HEK293 (cell line): ENCODE results near the gene PLCD3.

Experiments used
- EGR2 ChIP-seq: fragments of 450-650 bp; formaldehyde crosslinking; IDR thresholded peaks from 2 replicates; pipeline ENCODE4 v1.5.1; 2016; ENCODE audit warnings: low read depth, missing biosample characterization, missing genetic modification characterization
- HOXD13 ChIP-seq: sonication (generic); formaldehyde crosslinking; IDR thresholded peaks from 2 replicates; pipeline ENCODE4 v1.8.0; 2022; ENCODE audit warnings: missing genetic modification reagents, borderline replicate concordance
- KLF10 ChIP-seq: fragments of 450-650 bp; IDR thresholded peaks from 2 replicates; pipeline ENCODE4 v1.5.1; 2018; ENCODE audit warnings: missing biosample characterization, mild to moderate bottlenecking, missing genetic modification characterization
- PRDM1 ChIP-seq: fragments of 450-650 bp; formaldehyde crosslinking; IDR thresholded peaks from 2 replicates; pipeline ENCODE4; 2016; ENCODE audit warnings: missing biosample characterization, missing genetic modification characterization
- SP7 ChIP-seq: fragments of 450-650 bp; formaldehyde crosslinking; IDR thresholded peaks from 2 replicates; pipeline ENCODE4 v1.5.1; 2016; ENCODE audit warnings: missing biosample characterization, missing genetic modification characterization
- ZNF132 ChIP-seq: fragments of 450-650 bp; formaldehyde crosslinking; IDR thresholded peaks from 2 replicates; pipeline ENCODE4 v1.5.1; 2017; ENCODE audit warnings: missing biosample characterization, missing genetic modification characterization, borderline replicate concordance
- ZNF146 ChIP-seq: fragments of 450-650 bp; formaldehyde crosslinking; IDR thresholded peaks from 2 replicates; pipeline ENCODE4 v1.5.1; 2016; ENCODE audit warnings: missing biosample characterization, missing genetic modification characterization
- ZNF174 ChIP-seq: fragments of 450-650 bp; formaldehyde crosslinking; IDR thresholded peaks from 2 replicates; pipeline ENCODE4 v1.5.0; 2017; ENCODE audit warnings: missing biosample characterization, mild to moderate bottlenecking, missing genetic modification characterization
- ZNF175 ChIP-seq: fragments of 450-650 bp; formaldehyde crosslinking; IDR thresholded peaks from 2 replicates; pipeline ENCODE4 v1.5.1; 2016; ENCODE audit warnings: missing biosample characterization, missing genetic modification characterization
- ZNF239 ChIP-seq: fragments of 450-650 bp; formaldehyde crosslinking; IDR thresholded peaks from 2 replicates; pipeline ENCODE4 v1.5.1; 2016; ENCODE audit warnings: missing biosample characterization, missing genetic modification characterization
- ZNF274 ChIP-seq, 2 experiments: fragments of 200-500 bp in 1 of 2; fragments of 450-650 bp in 1 of 2; sonication (Bioruptor generic) in 1 of 2; formaldehyde crosslinking in 1 of 2; IDR thresholded peaks; 2 replicates each; pipeline versions ENCODE4 v1.5.1 to v1.6.1; 2014 to 2016; ENCODE audit warnings: borderline replicate concordance in 1 of 2, inconsistent platforms in 1 of 2, low read length in 1 of 2, missing biosample characterization in 1 of 2, missing genetic modification characterization in 1 of 2
- ZNF350 ChIP-seq: fragments of 450-650 bp; formaldehyde crosslinking; IDR thresholded peaks from 2 replicates; pipeline ENCODE4 v1.5.0; 2017; ENCODE audit warnings: missing biosample characterization, mild to moderate bottlenecking, missing genetic modification characterization
- ZNF354C ChIP-seq: fragments of 450-650 bp; formaldehyde crosslinking; IDR thresholded peaks from 2 replicates; pipeline ENCODE4 v1.5.1; 2016; ENCODE audit warnings: missing biosample characterization, missing genetic modification characterization, low read depth, borderline replicate concordance
- ZNF394 ChIP-seq: fragments of 450-650 bp; formaldehyde crosslinking; IDR thresholded peaks from 2 replicates; pipeline ENCODE4 v1.5.1; 2016; ENCODE audit warnings: missing biosample characterization, missing genetic modification characterization, mild to moderate bottlenecking, moderate library complexity, borderline replicate concordance
- ZNF416 ChIP-seq: fragments of 450-650 bp; formaldehyde crosslinking; IDR thresholded peaks from 2 replicates; pipeline ENCODE4 v1.5.1; 2016; ENCODE audit warnings: missing biosample characterization, missing genetic modification characterization
- ZNF433 ChIP-seq: fragments of 450-650 bp; formaldehyde crosslinking; IDR thresholded peaks from 2 replicates; pipeline ENCODE4 v1.5.1; 2016; ENCODE audit warnings: missing biosample characterization, missing genetic modification characterization, low read depth
- ZNF513 ChIP-seq: fragments of 450-650 bp; IDR thresholded peaks from 2 replicates; pipeline ENCODE4 v1.5.1; 2018; ENCODE audit warnings: missing biosample characterization, missing genetic modification characterization
- ZNF558 ChIP-seq: fragments of 450-650 bp; formaldehyde crosslinking; IDR thresholded peaks from 2 replicates; pipeline ENCODE4 v1.5.1; 2016; ENCODE audit warnings: missing biosample characterization, missing genetic modification characterization
- ZNF600 ChIP-seq: fragments of 450-650 bp; formaldehyde crosslinking; IDR thresholded peaks from 2 replicates; pipeline ENCODE4 v1.5.1; 2016; ENCODE audit warnings: missing biosample characterization, missing genetic modification characterization
- ZNF610 ChIP-seq: fragments of 450-650 bp; formaldehyde crosslinking; IDR thresholded peaks from 2 replicates; pipeline ENCODE4 v1.5.1; 2016; ENCODE audit warnings: missing biosample characterization, missing genetic modification characterization, borderline replicate concordance
- ZNF624 ChIP-seq: fragments of 450-650 bp; formaldehyde crosslinking; IDR thresholded peaks from 2 replicates; pipeline ENCODE4 v1.5.1; 2017; ENCODE audit warnings: missing biosample characterization, missing genetic modification characterization
- ZNF626 ChIP-seq: fragments of 450-650 bp; sonication (Bioruptor Pico); formaldehyde crosslinking; IDR thresholded peaks from 2 replicates; pipeline ENCODE4 v1.5.1; 2018; ENCODE audit warnings: missing biosample characterization, missing genetic modification characterization, inconsistent platforms
- ZNF660 ChIP-seq: fragments of 450-650 bp; IDR thresholded peaks from 2 replicates; pipeline ENCODE4 v1.5.1; 2018; ENCODE audit warnings: missing biosample characterization, mild to moderate bottlenecking, missing genetic modification characterization
- ZNF692 ChIP-seq: fragments of 450-650 bp; formaldehyde crosslinking; IDR thresholded peaks from 2 replicates; pipeline ENCODE4 v1.5.1; 2016; ENCODE audit warnings: missing biosample characterization, missing genetic modification characterization
- ZNF791 ChIP-seq: fragments of 450-650 bp; formaldehyde crosslinking; IDR thresholded peaks from 2 replicates; pipeline ENCODE4 v1.5.1; 2016; ENCODE audit warnings: missing biosample characterization, missing genetic modification characterization
- ZSCAN23 ChIP-seq: fragments of 450-650 bp; formaldehyde crosslinking; IDR thresholded peaks from 2 replicates; pipeline ENCODE4 v1.5.1; 2016; ENCODE audit warnings: missing biosample characterization, missing genetic modification characterization
- TF ChIP-seq, protein P1 (sequence below): fragments of 450-650 bp; formaldehyde crosslinking; IDR thresholded peaks from 2 replicates; pipeline ENCODE4 v1.5.1; 2016; ENCODE audit warnings: missing biosample characterization, missing genetic modification characterization
- TF ChIP-seq, protein P2 (sequence below): fragments of 450-650 bp; formaldehyde crosslinking; IDR thresholded peaks from 2 replicates; pipeline ENCODE4 v1.5.1; 2016; ENCODE audit warnings: missing biosample characterization, missing genetic modification characterization
- TF ChIP-seq, protein P3 (sequence below): fragments of 450-650 bp; formaldehyde crosslinking; IDR thresholded peaks from 2 replicates; pipeline ENCODE4 v1.5.1; 2016; ENCODE audit warnings: missing biosample characterization, missing genetic modification characterization

Gene PLCD3

GRCh38 chr17:45161288-45162024, 29.1 kb upstream of the PLCD3 start, which contains the start of gene HEXIM2 (continued):
- TF ChIP-seq, protein P1, sequence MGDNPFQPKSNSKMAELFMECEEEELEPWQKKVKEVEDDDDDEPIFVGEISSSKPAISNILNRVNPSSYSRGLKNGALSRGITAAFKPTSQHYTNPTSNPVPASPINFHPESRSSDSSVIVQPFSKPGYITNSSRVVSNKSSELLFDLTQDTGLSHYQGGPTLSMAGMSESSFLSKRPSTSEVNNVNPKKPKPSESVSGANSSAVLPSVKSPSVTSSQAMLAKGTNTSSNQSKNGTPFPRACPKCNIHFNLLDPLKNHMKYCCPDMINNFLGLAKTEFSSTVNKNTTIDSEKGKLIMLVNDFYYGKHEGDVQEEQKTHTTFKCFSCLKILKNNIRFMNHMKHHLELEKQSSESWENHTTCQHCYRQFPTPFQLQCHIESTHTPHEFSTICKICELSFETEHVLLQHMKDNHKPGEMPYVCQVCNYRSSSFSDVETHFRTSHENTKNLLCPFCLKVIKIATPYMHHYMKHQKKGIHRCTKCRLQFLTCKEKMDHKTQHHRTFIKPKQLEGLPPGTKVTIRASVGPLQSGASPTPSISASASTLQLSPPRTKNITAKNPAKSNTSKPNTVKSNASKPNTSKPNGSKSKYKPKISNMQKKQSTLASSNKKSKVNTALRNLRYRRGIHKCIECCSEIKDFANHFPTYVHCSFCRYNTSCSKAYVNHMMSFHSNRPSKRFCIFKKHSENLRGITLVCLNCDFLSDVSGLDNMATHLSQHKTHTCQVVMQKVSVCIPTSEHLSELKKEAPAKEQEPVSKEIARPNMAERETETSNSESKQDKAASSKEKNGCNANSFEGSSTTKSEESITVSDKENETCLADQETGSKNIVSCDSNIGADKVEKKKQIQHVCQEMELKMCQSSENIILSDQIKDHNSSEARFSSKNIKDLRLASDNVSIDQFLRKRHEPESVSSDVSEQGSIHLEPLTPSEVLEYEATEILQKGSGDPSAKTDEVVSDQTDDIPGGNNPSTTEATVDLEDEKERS (tag by site-specific recombination): peak; percentile 91
- TF ChIP-seq ZNF239 (tag by site-specific recombination) (peak; percentile 80), ZNF416 (tag by site-specific recombination) (no peak), ZNF692 (tag by site-specific recombination) (peak; percentile 76), ZNF146 (tag by site-specific recombination) (peak; percentile 89), ZNF626 (tag by site-specific recombination) (no peak), SP7 (tag by site-specific recombination) (peak; percentile 92), EGR2 (tag by site-specific recombination) (peak; percentile 43; the same call in 1 of the 2 replicates), PRDM1 (tag by site-specific recombination) (no peak), ZNF791 (tag by site-specific recombination) (no peak), ZNF660 (tag by site-specific recombination) (peak; percentile 95), ZNF354C (no peak), ZNF274 (IDR thresholded peaks at IDR 0.05; ENCODE audit: low read length) (no peak), ZNF274 (tag by site-specific recombination; IDR thresholded peaks at IDR 0.05; ENCODE audit: borderline replicate concordance) (no peak), KLF10 (tag by site-specific recombination) (peak; percentile 93), ZNF600 (tag by site-specific recombination) (no peak), ZSCAN23 (tag by site-specific recombination) (peak; percentile 90), ZNF624 (0 out of 2 replicates have a peak, but pooled peaks have one; percentile 71), ZNF394 (tag by site-specific recombination) (peak; percentile 81), ZNF433 (tag by site-specific recombination) (no peak), ZNF175 (tag by site-specific recombination) (no peak), ZNF350 (no peak), ZNF174 (tag by site-specific recombination) (no peak), ZNF513 (tag by site-specific recombination) (no peak; the same call in 1 of the 2 replicates), HOXD13 (CRISPR knock-in tag) (no peak; the same call in 1 of the 2 replicates), ZNF558 (tag by site-specific recombination) (no peak; the same call in 1 of the 2 replicates), ZNF610 (tag by site-specific recombination) (peak; percentile 78), ZNF132 (tag by site-specific recombination) (no peak)
- TF ChIP-seq, protein P2, sequence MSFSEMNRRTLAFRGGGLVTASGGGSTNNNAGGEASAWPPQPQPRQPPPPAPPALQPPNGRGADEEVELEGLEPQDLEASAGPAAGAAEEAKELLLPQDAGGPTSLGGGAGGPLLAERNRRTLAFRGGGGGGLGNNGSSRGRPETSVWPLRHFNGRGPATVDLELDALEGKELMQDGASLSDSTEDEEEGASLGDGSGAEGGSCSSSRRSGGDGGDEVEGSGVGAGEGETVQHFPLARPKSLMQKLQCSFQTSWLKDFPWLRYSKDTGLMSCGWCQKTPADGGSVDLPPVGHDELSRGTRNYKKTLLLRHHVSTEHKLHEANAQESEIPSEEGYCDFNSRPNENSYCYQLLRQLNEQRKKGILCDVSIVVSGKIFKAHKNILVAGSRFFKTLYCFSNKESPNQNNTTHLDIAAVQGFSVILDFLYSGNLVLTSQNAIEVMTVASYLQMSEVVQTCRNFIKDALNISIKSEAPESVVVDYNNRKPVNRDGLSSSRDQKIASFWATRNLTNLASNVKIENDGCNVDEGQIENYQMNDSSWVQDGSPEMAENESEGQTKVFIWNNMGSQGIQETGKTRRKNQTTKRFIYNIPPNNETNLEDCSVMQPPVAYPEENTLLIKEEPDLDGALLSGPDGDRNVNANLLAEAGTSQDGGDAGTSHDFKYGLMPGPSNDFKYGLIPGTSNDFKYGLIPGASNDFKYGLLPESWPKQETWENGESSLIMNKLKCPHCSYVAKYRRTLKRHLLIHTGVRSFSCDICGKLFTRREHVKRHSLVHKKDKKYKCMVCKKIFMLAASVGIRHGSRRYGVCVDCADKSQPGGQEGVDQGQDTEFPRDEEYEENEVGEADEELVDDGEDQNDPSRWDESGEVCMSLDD (tag by site-specific recombination): peak; percentile 97
- TF ChIP-seq, protein P3, sequence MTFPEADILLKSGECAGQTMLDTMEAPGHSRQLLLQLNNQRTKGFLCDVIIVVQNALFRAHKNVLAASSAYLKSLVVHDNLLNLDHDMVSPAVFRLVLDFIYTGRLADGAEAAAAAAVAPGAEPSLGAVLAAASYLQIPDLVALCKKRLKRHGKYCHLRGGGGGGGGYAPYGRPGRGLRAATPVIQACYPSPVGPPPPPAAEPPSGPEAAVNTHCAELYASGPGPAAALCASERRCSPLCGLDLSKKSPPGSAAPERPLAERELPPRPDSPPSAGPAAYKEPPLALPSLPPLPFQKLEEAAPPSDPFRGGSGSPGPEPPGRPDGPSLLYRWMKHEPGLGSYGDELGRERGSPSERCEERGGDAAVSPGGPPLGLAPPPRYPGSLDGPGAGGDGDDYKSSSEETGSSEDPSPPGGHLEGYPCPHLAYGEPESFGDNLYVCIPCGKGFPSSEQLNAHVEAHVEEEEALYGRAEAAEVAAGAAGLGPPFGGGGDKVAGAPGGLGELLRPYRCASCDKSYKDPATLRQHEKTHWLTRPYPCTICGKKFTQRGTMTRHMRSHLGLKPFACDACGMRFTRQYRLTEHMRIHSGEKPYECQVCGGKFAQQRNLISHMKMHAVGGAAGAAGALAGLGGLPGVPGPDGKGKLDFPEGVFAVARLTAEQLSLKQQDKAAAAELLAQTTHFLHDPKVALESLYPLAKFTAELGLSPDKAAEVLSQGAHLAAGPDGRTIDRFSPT: no peak
